GM12874 (cell line): ENCODE data around the gene PAFAH1B1.

ENCODE experiments used
- CTCF ChIP-seq: IDR thresholded peaks from 2 replicates; pipeline ENCODE4 v1.5.1; 2011; ENCODE audit warnings: low read depth, mild to moderate bottlenecking, control low read depth, low read length, moderate library complexity; ENCODE audit not compliant: insufficient read depth

The PAFAH1B1 gene

DNA sequence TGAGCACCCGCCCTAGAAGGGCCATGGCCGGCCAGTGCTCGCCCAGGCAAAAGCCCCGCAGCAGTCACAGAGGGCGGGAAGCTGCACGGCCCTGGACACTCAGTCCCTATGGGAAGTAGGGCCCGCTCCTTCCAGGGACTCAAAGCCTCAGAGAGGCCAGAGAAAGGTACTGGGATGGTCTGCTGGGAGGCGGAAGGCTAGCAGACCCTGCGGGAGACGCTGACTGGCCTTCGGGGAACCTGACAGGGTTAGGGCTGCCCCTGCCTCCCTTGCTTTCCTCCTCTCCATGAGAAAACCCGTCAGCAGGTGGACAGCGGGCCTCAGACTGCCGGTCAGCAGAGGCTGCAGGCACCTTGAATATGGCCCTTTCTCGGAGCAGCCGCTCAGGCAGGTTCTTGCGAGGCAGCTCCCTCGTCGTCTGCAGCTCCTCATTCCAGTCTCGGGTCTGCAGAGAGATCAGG is 106.6 kb downstream of the PAFAH1B1 start:
- TF ChIP-seq CTCF, result no peak

- no peak for TF ChIP-seq CTCF
Measured at GRCh38 chr17:2700491-2701141, 107.2 kb downstream of the PAFAH1B1 start.

DNA sequence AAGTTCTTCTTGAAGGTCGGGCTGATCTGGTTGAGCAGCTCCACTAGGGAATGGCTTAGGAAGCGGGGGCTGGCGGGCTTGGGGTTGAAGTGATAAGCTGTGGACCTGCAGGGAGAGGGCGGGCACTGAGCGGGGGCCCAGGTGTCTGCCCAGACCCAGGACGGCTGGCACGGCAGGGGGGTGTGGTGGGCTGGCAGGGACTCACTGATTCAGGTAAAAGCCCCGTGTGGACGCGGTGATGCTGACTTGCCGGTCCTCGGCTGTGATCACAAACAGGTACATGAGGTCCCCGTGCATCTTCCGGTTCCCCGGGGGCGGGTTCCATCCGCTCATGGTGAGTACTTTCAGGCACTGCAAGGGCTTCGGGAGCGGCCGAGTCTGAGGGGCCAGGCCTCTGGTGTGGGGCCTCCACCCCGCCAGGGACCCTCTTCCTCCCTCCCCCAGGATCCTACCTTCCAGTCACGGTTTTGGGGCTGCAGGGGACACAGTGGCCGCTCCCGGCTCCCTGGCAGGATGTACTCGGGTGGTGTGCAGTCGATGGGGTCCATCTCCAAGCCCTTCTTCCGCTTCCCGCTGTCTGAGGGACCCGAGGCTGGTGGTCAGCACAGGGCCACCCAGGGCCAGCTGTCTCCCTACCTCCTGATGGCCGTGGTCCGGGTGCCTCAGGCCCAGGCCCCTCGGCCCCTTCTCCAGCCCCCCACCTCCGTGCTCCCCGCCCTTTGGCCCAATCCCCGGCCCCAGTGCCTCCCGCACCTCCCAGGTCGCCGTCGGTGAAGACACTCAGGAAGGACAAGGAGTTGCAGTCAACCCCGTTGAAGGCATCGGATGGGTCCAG is 107.9 kb downstream of the PAFAH1B1 start:
- TF ChIP-seq CTCF, result no peak

DNA sequence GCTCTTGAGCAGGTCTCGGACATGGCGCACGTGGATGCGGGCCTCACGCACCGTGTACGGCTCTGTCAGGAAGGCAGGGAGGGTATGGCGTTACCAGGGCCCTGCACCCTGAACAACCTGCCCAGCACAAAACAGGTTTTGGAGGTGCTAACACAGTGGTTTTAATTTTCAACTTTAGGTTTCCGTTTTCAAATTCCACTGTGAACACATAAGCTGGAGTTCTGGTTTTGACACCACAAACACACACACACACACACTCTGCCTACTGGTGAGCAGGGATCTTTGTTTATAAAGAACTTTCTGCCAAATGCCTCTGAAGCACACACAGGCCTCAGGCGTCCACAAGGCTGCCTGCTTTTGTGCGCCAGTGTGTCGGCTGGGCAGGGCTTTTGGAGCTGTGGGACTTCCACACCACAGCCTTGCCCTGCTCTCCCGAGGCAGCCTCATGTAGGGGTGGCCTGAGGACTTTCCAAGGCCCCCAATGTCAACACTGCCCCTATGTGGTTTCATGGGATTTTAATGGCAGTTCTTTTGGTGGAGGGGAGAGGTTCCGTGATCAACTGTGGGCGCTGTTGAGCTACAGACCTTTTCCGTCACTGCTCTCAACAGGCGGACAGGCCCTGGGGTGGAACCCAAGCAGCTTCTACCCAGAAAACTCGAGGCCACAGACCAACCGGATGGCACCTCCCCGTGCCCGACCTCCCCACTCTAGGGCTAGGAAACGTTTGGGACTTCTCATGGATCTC is 108.7 kb downstream of the PAFAH1B1 start:
- no peak for TF ChIP-seq CTCF

DNA sequence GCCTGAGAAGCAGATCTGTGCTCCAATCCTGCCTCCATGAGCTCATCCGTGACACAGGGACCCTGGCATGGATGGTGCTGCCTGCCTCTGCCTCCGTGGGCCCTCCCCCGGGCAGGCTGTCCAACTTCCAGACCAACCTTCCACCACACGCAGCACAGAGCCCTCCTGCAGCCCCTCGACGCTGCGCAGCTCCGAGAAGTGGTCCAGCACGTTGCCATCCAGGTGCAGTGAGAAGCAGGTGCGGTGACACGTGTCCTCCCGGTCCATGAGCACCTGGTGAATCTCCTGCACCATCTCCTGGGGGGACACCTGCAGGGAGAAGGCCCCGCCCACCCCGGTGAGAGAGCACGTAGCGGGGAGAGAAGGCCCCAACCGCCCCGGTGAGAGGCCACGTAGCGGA is 109.7 kb downstream of the PAFAH1B1 start:
- TF ChIP-seq CTCF, result no peak

DNA sequence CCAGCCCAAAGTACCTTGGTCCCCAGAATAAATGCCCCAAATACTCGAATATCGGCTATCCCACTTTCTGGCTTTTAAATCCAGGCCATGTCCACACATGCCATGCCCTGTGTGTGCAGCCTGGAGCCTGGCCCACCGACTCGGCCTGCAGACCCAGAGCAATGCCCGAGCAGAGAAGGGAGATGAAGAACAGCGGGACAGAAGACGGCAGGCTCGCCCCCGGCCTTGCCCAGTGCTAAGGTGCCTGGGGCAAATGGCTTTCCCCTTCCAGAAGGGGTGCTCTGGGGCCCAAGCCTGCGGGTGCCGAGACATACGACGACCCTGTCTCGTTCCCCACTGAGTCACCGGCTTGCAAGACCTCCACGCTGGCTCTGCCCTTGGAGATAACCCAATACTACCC is 110.2 kb downstream of the PAFAH1B1 start:
- TF ChIP-seq CTCF, result no peak
